ENCODE data around the gene GNPDA1. TPM values are rescaled to one million over a fixed set of nuclear protein-coding genes. Genes with fewer than 3 reads are reported as not detected.

Gene GNPDA1
- total and polyA plus RNA-seq, 2 of the 4 experiments (the other 2 are of a cell fraction) = 23.1 to 60.6 TPM

DNA sequence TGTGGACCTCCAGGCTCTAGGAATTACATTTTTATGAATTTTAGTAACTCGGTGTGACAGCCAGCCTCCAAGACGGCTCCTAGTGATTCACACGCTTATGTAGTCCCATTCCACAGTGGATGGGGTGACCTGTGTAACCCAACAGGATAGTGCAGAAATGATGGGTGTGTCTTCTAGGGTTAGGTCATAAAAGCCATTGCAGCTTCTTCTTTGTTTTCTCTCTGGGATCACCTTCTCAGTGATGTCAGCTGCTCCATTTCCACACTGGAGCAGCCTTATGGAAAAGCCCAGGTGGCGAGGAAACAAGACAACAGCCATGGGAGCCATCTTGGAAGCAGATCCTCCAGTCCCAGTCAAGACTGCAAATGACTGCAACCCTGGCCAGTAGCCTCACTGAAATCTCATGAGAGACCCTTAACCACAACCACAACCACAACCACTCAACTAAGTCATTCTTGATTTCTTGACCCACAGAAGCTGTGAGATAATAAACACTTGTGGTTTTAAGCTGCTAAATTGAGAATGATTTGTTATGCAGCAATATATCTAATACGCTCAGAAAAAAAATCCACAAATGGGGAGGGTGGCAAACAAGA is 5.1 kb upstream of the GNPDA1 start:
- Histone ChIP-seq H3K4me3 (ENCODE audit: insufficient read depth, low read depth, low read length) (no peak overlapping the region), H3K18ac (ENCODE audit: low read depth, low read length) (no peak overlapping the region), H2BK20ac (ENCODE audit: low read depth, low read length) (no peak overlapping the region), H2AK9ac (replicated peaks; ENCODE audit: low read depth, low read length, poor library complexity) (no peak overlapping the region), H3K4me2 (ENCODE audit: low read depth, low read length) (no peak overlapping the region), H3K14ac (replicated peaks; ENCODE audit: low read depth, low read length) (no peak overlapping the region), H4K91ac (ENCODE audit: insufficient read depth, low read depth, low read length) (no peak overlapping the region), H3K27ac (ENCODE audit: insufficient read depth, low read length) (no peak overlapping the region), H4K5ac (ENCODE audit: low read depth, low read length) (no peak overlapping the region), H3K79me1 (ENCODE audit: low read depth in 1 of 2, low read length in 2 of 2) (peaks cover 0 to 3% of the 10 kb centered on the region in 2 experiments; a peak in 1 of 4 replicates), H3K27me3 (ENCODE audit: control insufficient read depth, insufficient read depth, low read length) (peaks cover 3% of the 10 kb centered on the region; the same call in 1 of the 2 replicates), H2BK5ac (ENCODE audit: low read depth, low read length, poor library complexity, severe bottlenecking) (no peak overlapping the region), H2BK15ac (ENCODE audit: low read depth, low read length) (no peak overlapping the region), H4K8ac (ENCODE audit: low read depth in 2 of 2, low read length in 2 of 2) (no peak overlapping the region), H3K36me3 (ENCODE audit: control insufficient read depth, insufficient read depth, low read length) (no peaks in the 10 kb centered on the region), H2AFZ (replicated peaks; ENCODE audit: low read length, poor library complexity) (no peak overlapping the region), H4K20me1 (ENCODE audit: insufficient read depth, low read length) (no peaks in the 10 kb centered on the region), H3K9ac (ENCODE audit: low read depth, low read length) (no peak overlapping the region), H3K9me1 (ENCODE audit: insufficient read depth, low read length) (peaks cover 11% of the 10 kb centered on the region), H3K56ac (ENCODE audit: extremely low read depth, insufficient read depth, low read length) (no peak overlapping the region), H2BK120ac (ENCODE audit: low read depth, low read length) (no peak overlapping the region), H2AK5ac (ENCODE audit: low read depth, low read length) (no peak overlapping the region), H3K4me1 (ENCODE audit: control insufficient read depth, insufficient read depth, low read length) (peaks cover 7% of the 10 kb centered on the region), H3K23ac (ENCODE audit: low read depth, low read length) (no peak overlapping the region), H3K4ac (ENCODE audit: low read depth, low read length) (no peak overlapping the region), H3K9me3 (ENCODE audit: control insufficient read depth, insufficient read depth, low read length) (no peaks in the 10 kb centered on the region; the same call in 1 of the 2 replicates)
- in situ Hi-C loops (cut with MboI; ENCODE audit: low sequenced_read_pairs) = no loop called here
- no peak for ATAC-seq (ENCODE audit: low read depth)
- DNase-seq = peak; percentile 75
- intact Hi-C loops (cut with micrococcal nuclease) = loop anchor here (5.0 to 10.0 kb wide), 2 partner anchors 44 to 677 kb away; no protein-coding TSS in a partner anchor
- no peak for TF ChIP-seq RCOR1 (IDR thresholded peaks at IDR 0.05; ENCODE audit: insufficient replicate concordance, low read length)
- TF ChIP-seq MXI1 (IDR thresholded peaks at IDR 0.05; ENCODE audit: borderline replicate concordance, low read depth, low read length) = no peak
- TF ChIP-seq, protein P1, sequence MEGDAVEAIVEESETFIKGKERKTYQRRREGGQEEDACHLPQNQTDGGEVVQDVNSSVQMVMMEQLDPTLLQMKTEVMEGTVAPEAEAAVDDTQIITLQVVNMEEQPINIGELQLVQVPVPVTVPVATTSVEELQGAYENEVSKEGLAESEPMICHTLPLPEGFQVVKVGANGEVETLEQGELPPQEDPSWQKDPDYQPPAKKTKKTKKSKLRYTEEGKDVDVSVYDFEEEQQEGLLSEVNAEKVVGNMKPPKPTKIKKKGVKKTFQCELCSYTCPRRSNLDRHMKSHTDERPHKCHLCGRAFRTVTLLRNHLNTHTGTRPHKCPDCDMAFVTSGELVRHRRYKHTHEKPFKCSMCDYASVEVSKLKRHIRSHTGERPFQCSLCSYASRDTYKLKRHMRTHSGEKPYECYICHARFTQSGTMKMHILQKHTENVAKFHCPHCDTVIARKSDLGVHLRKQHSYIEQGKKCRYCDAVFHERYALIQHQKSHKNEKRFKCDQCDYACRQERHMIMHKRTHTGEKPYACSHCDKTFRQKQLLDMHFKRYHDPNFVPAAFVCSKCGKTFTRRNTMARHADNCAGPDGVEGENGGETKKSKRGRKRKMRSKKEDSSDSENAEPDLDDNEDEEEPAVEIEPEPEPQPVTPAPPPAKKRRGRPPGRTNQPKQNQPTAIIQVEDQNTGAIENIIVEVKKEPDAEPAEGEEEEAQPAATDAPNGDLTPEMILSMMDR (conservative IDR thresholded peaks at IDR 0.05; ENCODE audit: low read depth, low read length) = no peak
- no peak for TF ChIP-seq SMC3 (IDR thresholded peaks at IDR 0.05; ENCODE audit: low read depth, low read length)
- TF ChIP-seq, protein P2, sequence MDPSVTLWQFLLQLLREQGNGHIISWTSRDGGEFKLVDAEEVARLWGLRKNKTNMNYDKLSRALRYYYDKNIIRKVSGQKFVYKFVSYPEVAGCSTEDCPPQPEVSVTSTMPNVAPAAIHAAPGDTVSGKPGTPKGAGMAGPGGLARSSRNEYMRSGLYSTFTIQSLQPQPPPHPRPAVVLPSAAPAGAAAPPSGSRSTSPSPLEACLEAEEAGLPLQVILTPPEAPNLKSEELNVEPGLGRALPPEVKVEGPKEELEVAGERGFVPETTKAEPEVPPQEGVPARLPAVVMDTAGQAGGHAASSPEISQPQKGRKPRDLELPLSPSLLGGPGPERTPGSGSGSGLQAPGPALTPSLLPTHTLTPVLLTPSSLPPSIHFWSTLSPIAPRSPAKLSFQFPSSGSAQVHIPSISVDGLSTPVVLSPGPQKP (IDR thresholded peaks at IDR 0.05; ENCODE audit: borderline replicate concordance, low read depth, low read length) = no peak
- TF ChIP-seq MAFK (IDR thresholded peaks at IDR 0.05; ENCODE audit: low read depth, low read length) = no peak
- CTCF ChIA-PET = interaction anchor here (1.1 kb wide), 1 partner anchor 125 kb away, joined by 3 read pairs; no protein-coding TSS in a partner anchor
- dilution Hi-C loops (cut with HindIII; ENCODE audit: low sequenced_read_pairs, unreplicated experiment) = no loop called here
- whole genome bisulfite sequencing, 2 experiments (ENCODE audit: extremely low coverage in 2 of 2, insufficient read length in 1 of 2) = 100% methylated on average over 2 of the region's 5 CpGs; no CpG with 5 or more reads in 1 of the 2 experiments
- POLR2A ChIA-PET (ENCODE audit: unreplicated experiment) = no interaction called here
- BruUV-seq (replicated peaks) = no TSS peak
